Measurements from ENCODE around the gene MACROD2.
"Not testable (repeated sequence)": the region's sequence is repeated elsewhere in the genome, so short reads cannot be mapped to it uniquely, and the experiment has no call there.

MACROD2 gene

GRCh38 chr20:14030991-14031390 lies 35.7 kb downstream of the MACROD2 start:
- H3K4me3 ChIP-seq (ENCODE audit: low read depth, low read length), result no peak overlapping the region
- TF ChIP-seq, protein P1, sequence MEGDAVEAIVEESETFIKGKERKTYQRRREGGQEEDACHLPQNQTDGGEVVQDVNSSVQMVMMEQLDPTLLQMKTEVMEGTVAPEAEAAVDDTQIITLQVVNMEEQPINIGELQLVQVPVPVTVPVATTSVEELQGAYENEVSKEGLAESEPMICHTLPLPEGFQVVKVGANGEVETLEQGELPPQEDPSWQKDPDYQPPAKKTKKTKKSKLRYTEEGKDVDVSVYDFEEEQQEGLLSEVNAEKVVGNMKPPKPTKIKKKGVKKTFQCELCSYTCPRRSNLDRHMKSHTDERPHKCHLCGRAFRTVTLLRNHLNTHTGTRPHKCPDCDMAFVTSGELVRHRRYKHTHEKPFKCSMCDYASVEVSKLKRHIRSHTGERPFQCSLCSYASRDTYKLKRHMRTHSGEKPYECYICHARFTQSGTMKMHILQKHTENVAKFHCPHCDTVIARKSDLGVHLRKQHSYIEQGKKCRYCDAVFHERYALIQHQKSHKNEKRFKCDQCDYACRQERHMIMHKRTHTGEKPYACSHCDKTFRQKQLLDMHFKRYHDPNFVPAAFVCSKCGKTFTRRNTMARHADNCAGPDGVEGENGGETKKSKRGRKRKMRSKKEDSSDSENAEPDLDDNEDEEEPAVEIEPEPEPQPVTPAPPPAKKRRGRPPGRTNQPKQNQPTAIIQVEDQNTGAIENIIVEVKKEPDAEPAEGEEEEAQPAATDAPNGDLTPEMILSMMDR (IDR thresholded peaks at IDR 0.05; ENCODE audit: borderline replicate concordance, insufficient read depth, low read depth, low read length), result no peak

DNA sequence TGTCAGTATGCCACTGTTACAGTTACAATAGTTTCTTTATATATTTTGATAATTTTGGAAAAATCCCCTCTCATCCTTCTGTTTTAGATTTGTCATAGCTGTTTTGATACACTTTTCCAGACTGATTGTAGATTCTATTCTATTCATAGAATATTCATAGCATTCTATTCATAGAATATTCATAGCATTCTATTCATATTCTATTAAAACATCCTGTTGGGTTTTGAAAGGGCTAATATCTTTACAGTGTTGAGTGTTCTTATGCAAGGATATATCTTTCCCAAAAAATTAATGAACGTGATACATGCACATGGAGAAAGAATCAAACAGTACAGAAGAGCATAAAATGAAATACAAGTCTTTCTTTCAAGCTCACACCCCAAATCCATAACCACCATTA lies 38.0 kb downstream of the MACROD2 start:
- TF ChIP-seq, protein P1 (IDR thresholded peaks at IDR 0.05; ENCODE audit: borderline replicate concordance, insufficient read depth, low read depth, low read length), result no peak
- H3K4me3 ChIP-seq (ENCODE audit: low read depth, low read length), result no peak overlapping the region

- TF ChIP-seq, protein P1 (IDR thresholded peaks at IDR 0.05; ENCODE audit: borderline replicate concordance, insufficient read depth, low read depth, low read length), result no peak
- no peak overlapping the region for H3K4me3 ChIP-seq (ENCODE audit: low read depth, low read length)
These were observed 41.3 kb downstream of the MACROD2 start for GRCh38 chr20:14036567-14036966.

DNA sequence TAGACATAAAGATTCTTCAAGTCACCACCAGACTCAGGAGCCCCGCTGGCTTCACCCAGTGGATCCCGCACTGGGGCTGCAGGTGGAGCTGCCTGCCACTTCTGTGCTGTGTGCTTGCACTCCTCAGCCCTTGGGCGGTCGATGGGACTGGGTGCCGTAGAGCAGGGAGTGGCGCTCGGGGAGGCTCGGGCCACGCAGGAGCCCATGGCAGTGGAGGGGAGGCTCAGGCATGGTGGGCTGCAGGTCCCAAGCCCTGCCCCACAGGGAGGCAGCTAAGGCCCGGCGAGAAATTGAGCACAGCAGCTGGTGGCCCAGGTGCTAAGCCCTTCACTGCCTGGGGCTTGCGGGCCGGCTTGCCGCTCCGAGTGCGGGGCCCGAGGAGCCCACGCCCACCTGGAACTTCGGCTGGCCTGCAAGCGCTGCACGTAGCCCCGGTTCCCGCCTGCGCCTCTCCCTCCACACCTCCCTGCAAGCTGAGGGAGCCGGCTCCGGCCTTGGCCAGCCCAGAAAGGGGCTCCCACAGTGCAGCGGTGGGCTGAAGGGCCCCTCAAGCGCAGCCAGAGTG lies 49.5 kb downstream of the MACROD2 start:
- H3K4me3 ChIP-seq (ENCODE audit: low read depth, low read length), result not testable (repeated sequence)

DNA sequence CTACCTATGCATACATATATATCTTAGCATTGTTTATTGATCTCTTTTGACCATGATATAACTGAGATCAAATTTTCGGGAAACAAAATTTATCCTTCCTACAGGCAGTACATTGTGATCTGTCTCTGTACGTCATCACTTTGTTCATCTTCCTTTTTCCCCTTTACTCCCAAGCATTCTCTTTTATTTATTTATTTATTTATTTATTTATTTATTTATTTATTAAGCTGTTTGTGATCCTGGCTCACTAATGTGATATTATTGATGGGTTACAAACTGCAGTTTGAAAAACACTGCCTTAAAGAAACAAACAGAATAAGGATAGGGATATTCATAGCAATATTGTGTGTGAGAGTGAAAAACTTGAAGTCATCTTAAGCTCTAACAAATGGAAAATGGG lies 51.2 kb downstream of the MACROD2 start:
- TF ChIP-seq, protein P1 (IDR thresholded peaks at IDR 0.05; ENCODE audit: borderline replicate concordance, insufficient read depth, low read depth, low read length), result no peak
- H3K4me3 ChIP-seq (ENCODE audit: low read depth, low read length), result no peak overlapping the region

DNA sequence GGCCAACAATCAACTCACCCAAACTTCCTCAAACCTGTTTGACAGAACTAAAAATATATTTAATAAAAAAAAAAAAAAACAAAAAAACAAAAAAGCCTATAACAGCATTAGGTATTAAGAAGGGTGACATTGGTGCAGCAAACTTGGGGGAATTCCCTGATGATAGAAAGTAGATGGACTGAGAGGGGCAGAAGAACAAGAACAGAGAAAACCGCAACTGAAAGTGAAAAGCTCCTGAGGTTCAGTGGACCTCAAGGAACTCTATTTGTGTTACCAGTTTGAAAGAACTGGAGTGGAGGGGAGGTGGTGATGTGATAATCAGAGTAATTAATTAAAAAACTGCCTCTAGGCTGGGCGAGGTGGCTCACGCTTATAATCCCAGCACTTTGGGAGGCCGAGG lies 53.8 kb downstream of the MACROD2 start:
- no peak overlapping the region for H3K4me3 ChIP-seq (ENCODE audit: low read depth, low read length)
- TF ChIP-seq, protein P1 (IDR thresholded peaks at IDR 0.05; ENCODE audit: borderline replicate concordance, insufficient read depth, low read depth, low read length), result no peak

- no peak overlapping the region for H3K4me3 ChIP-seq (ENCODE audit: low read depth, low read length)
- TF ChIP-seq, protein P1 (IDR thresholded peaks at IDR 0.05; ENCODE audit: borderline replicate concordance, insufficient read depth, low read depth, low read length), result no peak
These were observed 56.1 kb downstream of the MACROD2 start for GRCh38 chr20:14051454-14051853.

Measured in GM12875 (cell line).